Progenitor cell of endocrine pancreas (in vitro differentiated cells): ENCODE results near the gene BMPER. TPM values are rescaled to one million over a fixed set of nuclear protein-coding genes. Genes with fewer than 3 reads are reported as not detected.

Experiments
- DNase-seq: peaks from one replicate; pipeline ENCODE4 v3.0.0; 2021; ENCODE audit warnings: low spot score; ENCODE audit not compliant: unreplicated experiment
- H3K27ac Mint-ChIP-seq: 2 replicates; pipeline ENCODE4 v1.8.0; 2021; ENCODE audit warnings: mild to moderate bottlenecking, moderate library complexity, mixed read lengths
- H3K27me3 Mint-ChIP-seq: 2 replicates; pipeline ENCODE4 v1.8.0; 2021; ENCODE audit warnings: mixed read lengths
- H3K36me3 Mint-ChIP-seq: 2 replicates; pipeline ENCODE4 v1.8.0; 2022; ENCODE audit warnings: mixed read lengths; ENCODE audit not compliant: insufficient read depth
- H3K4me1 Mint-ChIP-seq: 2 replicates; pipeline ENCODE4 v1.8.0; 2021; ENCODE audit warnings: low read depth, mixed read lengths
- H3K4me3 Mint-ChIP-seq: 2 replicates; pipeline ENCODE4 v1.8.0; 2021; ENCODE audit warnings: low read depth, mild to moderate bottlenecking, moderate library complexity, mixed read lengths
- H3K9me3 Mint-ChIP-seq: 2 replicates; pipeline ENCODE4 v1.8.0; 2021; ENCODE audit warnings: low read depth, mixed read lengths
- total RNA-seq: library from RNA; stranded (reverse); gene quantifications from 2 replicates; pipeline ENCODE4 v1.2.1, GENCODE V29; 2021
- TF ChIP-seq, protein P1 (sequence below): fragments of 200-600 bp; sonication (generic); IDR thresholded peaks from one replicate; pipeline ENCODE4 v1.5.0; 2021; ENCODE audit warnings: antibody characterized with exemption, mild to moderate bottlenecking; ENCODE audit not compliant: unreplicated experiment

BMPER gene
- total RNA-seq, 1 donor from 2014 or later, result 0.36 TPM

DNA sequence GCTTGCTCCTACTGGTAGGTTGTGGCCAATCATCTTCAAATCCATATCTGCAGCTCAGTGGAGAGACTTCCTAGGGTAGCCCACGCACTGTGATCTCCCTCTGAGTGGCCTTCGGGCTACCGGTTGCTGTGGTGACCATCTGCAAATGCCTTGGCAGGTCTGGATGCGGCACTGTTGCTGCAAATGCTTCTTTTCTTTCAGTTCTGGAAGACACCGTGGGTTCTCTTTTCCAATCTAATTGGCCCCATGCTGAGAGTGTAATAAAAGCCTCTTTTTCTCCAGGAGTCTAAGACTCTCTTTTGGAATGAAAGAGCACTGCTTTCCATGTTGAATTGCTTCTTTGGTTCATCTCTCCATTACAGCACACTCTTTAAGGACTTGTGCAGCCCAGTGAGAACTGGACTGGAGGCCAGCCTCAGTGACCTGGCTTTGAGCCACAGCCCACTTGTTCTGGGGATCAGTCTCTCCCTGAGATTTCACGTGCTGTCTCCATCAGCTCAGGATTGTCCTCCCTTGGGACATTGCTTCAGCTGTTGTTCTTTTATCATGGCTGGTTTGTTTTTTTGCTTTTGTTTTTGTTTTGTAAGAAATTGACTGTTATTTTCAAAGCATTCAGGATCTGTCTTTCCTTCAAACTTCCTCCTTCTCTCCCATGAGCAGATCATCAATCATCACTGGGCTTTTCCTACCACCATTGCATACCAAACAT is 286.6 kb downstream of the BMPER start:
- DNase-seq, result no peak
- no peaks in the 10 kb centered on the region for H3K27me3 Mint-ChIP-seq
- H3K4me3 Mint-ChIP-seq, result no peak overlapping the region
- no peaks in the 10 kb centered on the region for H3K9me3 Mint-ChIP-seq
- no peaks in the 10 kb centered on the region for H3K36me3 Mint-ChIP-seq
- H3K27ac Mint-ChIP-seq, result no peak overlapping the region
- H3K4me1 Mint-ChIP-seq, result no peaks in the 10 kb centered on the region
- TF ChIP-seq, protein P1, sequence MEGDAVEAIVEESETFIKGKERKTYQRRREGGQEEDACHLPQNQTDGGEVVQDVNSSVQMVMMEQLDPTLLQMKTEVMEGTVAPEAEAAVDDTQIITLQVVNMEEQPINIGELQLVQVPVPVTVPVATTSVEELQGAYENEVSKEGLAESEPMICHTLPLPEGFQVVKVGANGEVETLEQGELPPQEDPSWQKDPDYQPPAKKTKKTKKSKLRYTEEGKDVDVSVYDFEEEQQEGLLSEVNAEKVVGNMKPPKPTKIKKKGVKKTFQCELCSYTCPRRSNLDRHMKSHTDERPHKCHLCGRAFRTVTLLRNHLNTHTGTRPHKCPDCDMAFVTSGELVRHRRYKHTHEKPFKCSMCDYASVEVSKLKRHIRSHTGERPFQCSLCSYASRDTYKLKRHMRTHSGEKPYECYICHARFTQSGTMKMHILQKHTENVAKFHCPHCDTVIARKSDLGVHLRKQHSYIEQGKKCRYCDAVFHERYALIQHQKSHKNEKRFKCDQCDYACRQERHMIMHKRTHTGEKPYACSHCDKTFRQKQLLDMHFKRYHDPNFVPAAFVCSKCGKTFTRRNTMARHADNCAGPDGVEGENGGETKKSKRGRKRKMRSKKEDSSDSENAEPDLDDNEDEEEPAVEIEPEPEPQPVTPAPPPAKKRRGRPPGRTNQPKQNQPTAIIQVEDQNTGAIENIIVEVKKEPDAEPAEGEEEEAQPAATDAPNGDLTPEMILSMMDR, result no peak

DNA sequence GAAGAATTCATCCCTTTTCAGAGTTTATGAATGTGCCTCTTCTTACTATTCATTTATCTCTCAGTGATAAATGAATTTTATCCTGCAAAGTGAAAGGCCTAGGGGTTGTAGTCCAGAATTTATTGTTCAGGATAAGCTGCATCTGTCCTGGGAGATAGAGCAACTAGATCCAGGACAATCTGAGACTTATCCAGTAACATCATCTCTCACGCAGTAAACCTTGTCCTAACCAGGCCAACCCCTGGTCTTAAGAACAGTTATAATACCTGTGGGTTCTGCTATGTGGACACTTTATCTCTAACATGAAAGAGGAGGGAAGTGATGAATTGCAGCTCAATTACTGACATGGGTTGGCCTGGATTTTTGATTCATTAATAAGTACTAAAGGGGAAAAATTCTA is 287.6 kb downstream of the BMPER start:
- Mint-ChIP-seq H3K27ac (no peak overlapping the region), H3K4me3 (no peak overlapping the region), H3K4me1 (no peaks in the 10 kb centered on the region), H3K9me3 (no peaks in the 10 kb centered on the region), H3K36me3 (no peaks in the 10 kb centered on the region), H3K27me3 (no peaks in the 10 kb centered on the region)
- DNase-seq, result no peak
- TF ChIP-seq, protein P1, result no peak

DNA sequence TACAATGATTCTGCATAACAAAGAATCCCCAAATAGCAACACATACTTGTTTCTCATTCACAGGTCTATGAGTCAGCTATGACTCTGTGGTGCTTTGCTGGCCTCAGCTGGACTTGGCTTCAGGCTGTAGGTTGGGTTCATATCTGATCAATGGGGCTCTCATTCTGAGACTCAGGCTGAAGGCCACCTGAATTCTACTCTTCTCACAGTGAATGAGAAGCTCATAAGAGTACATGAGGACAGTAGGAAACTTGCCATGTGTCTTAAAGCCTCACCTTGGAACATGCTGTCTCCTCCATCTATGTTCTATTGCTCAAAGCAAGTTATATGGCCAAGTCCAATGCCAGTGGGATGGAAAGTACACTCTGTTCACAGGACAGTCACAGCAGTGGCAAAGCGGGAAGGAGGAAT is 292.9 kb downstream of the BMPER start:
- H3K4me1 Mint-ChIP-seq, result no peaks in the 10 kb centered on the region
- no peaks in the 10 kb centered on the region for H3K27me3 Mint-ChIP-seq
- H3K4me3 Mint-ChIP-seq, result no peak overlapping the region
- TF ChIP-seq, protein P1, result no peak
- H3K27ac Mint-ChIP-seq, result no peak overlapping the region
- H3K36me3 Mint-ChIP-seq, result no peaks in the 10 kb centered on the region
- H3K9me3 Mint-ChIP-seq, result no peaks in the 10 kb centered on the region
- DNase-seq, result no peak
